ENCODE measurements around the gene GALK2. TPM values are rescaled to one million over a fixed set of nuclear protein-coding genes. Genes with fewer than 3 reads are reported as not detected.

The GALK2 gene
- total RNA-seq, 2 experiments from 2014 or later, result 31.1 to 33.1 TPM

- intact Hi-C loops (cut with micrococcal nuclease), result no loop called here
- Mint-ChIP-seq H3K4me1 (ENCODE audit: low read depth) (peaks cover 51% of the 10 kb centered on the region), H3K36me3 (peaks cover 13% of the 10 kb centered on the region)
These were observed 21.7 kb upstream of the GALK2 start for GRCh38 chr15:49148298-49148697.

GRCh38 chr15:49148727-49149126 is 21.3 kb upstream of the GALK2 start:
- Mint-ChIP-seq H3K27ac (peak overlapping the region; percentile 43), H3K36me3 (peaks cover 11% of the 10 kb centered on the region)

More at GRCh38 chr15:49148298-49148697, 21.7 kb upstream of the GALK2 start:
- POLR2A ChIA-PET, result no interaction called here
- Mint-ChIP-seq H3K4me3 (no peak overlapping the region), H3K27me3 (no peaks in the 10 kb centered on the region), H3K27ac (peak overlapping the region; percentile 43), H3K9me3 (no peaks in the 10 kb centered on the region)
- DNase-seq, result no peak
- CTCF ChIA-PET, result no interaction called here

GRCh38 chr15:49151831-49152230 is 18.2 kb upstream of the GALK2 start:
- CTCF ChIA-PET, result no interaction called here
- no peak overlapping the region for H3K27ac Mint-ChIP-seq
- H3K4me3 Mint-ChIP-seq, result no peak overlapping the region
- peaks cover 7% of the 10 kb centered on the region for H3K36me3 Mint-ChIP-seq
- H3K9me3 Mint-ChIP-seq, result no peaks in the 10 kb centered on the region
- intact Hi-C loops (cut with micrococcal nuclease), result loop anchor here (10.0 kb wide), 2 partner anchors 983 to 1753 kb away; partner anchors contain the start of gene AP4E1
- POLR2A ChIA-PET, result no interaction called here
- DNase-seq, result no peak
- H3K27me3 Mint-ChIP-seq, result no peaks in the 10 kb centered on the region
- peaks cover 60% of the 10 kb centered on the region for H3K4me1 Mint-ChIP-seq (ENCODE audit: low read depth)

More at GRCh38 chr15:49148727-49149126, 21.3 kb upstream of the GALK2 start:
- H3K27me3 Mint-ChIP-seq, result no peaks in the 10 kb centered on the region
- ChIA-PET CTCF (no interaction called here), POLR2A (no interaction called here)
- peaks cover 55% of the 10 kb centered on the region for H3K4me1 Mint-ChIP-seq (ENCODE audit: low read depth)
- DNase-seq, result no peak
- no peak overlapping the region for H3K4me3 Mint-ChIP-seq
- no peaks in the 10 kb centered on the region for H3K9me3 Mint-ChIP-seq
- intact Hi-C loops (cut with micrococcal nuclease), result no loop called here

- no peak overlapping the region for H3K4me3 Mint-ChIP-seq
- POLR2A ChIA-PET, result no interaction called here
- no peaks in the 10 kb centered on the region for H3K9me3 Mint-ChIP-seq
- H3K4me1 Mint-ChIP-seq (ENCODE audit: low read depth), result peaks cover 64% of the 10 kb centered on the region
- no peaks in the 10 kb centered on the region for H3K27me3 Mint-ChIP-seq
- no peak overlapping the region for H3K27ac Mint-ChIP-seq
- CTCF ChIA-PET, result no interaction called here
- intact Hi-C loops (cut with micrococcal nuclease), result loop anchor here (10.0 kb wide), 2 partner anchors 982 to 1752 kb away; partner anchors contain the start of gene AP4E1
- H3K36me3 Mint-ChIP-seq, result peaks cover 7% of the 10 kb centered on the region
- DNase-seq, result no peak
These were observed 17.3 kb upstream of the GALK2 start for GRCh38 chr15:49152552-49153312.

- CTCF ChIA-PET, result interaction anchor here (2.5 to 3.3 kb wide), 2 partner anchors 8 to 15 kb away, joined by 7 to 23 read pairs; partner anchors contain the start of gene GALK2
- no peak for DNase-seq
- H3K4me1 Mint-ChIP-seq (ENCODE audit: low read depth), result peaks cover 54% of the 10 kb centered on the region
- H3K27me3 Mint-ChIP-seq, result no peaks in the 10 kb centered on the region
- no peaks in the 10 kb centered on the region for H3K9me3 Mint-ChIP-seq
- POLR2A ChIA-PET, result interaction anchor here (0.7 to 2.5 kb wide), 2 partner anchors 15 to 108 kb away, joined by 3 to 48 read pairs; partner anchors contain the start of gene GALK2
- peaks cover 4% of the 10 kb centered on the region for H3K36me3 Mint-ChIP-seq
- intact Hi-C loops (cut with micrococcal nuclease), result loop anchor here (10.0 kb wide), 2 partner anchors 980 to 1750 kb away; partner anchors contain the start of gene AP4E1
- peak overlapping the region; percentile 97 for H3K27ac Mint-ChIP-seq
- peak overlapping the region; percentile 99 for H3K4me3 Mint-ChIP-seq
These were observed 15.7 kb upstream of the GALK2 start for GRCh38 chr15:49154359-49154758.

GRCh38 chr15:49154799-49155109 is 15.3 kb upstream of the GALK2 start:
- CTCF ChIA-PET, result interaction anchor here (2.5 to 3.3 kb wide), 2 partner anchors 9 to 15 kb away, joined by 7 to 23 read pairs; partner anchors contain the start of gene GALK2
- DNase-seq, result no peak
- Mint-ChIP-seq H3K9me3 (no peaks in the 10 kb centered on the region), H3K4me3 (peak overlapping the region; percentile 99), H3K27me3 (no peaks in the 10 kb centered on the region), H3K4me1 (ENCODE audit: low read depth) (peaks cover 50% of the 10 kb centered on the region), H3K36me3 (peaks cover 4% of the 10 kb centered on the region), H3K27ac (peak overlapping the region; percentile 97)
- intact Hi-C loops (cut with micrococcal nuclease), result loop anchor here (1.0 to 10.0 kb wide), 10 partner anchors 8 to 1750 kb away; partner anchors contain the start of genes AP4E1, CEP152, DUT and EID1
- POLR2A ChIA-PET, result interaction anchor here (0.7 to 2.5 kb wide), 3 partner anchors 15 to 277 kb away, joined by 3 to 48 read pairs (median 7); partner anchors contain the start of genes EID1 and GALK2

- Mint-ChIP-seq H3K4me1 (ENCODE audit: low read depth) (peaks cover 50% of the 10 kb centered on the region), H3K27ac (peak within 1 kb of the TSS; percentile 97), H3K4me3 (peak within 1 kb of the TSS; percentile 99), H3K9me3 (no peaks in the 10 kb centered on the region), H3K36me3 (peaks cover 4% of the 10 kb centered on the region), H3K27me3 (no peaks in the 10 kb centered on the region)
- CTCF ChIA-PET, result interaction anchor here (1.0 to 3.3 kb wide), 7 partner anchors 9 to 295 kb away, joined by 3 to 23 read pairs (median 4); partner anchors contain the start of genes EID1 and GALK2
- peak; percentile 97 for DNase-seq
- POLR2A ChIA-PET, result interaction anchor here (0.6 to 2.5 kb wide), 10 partner anchors 14 to 1754 kb away, joined by 3 to 48 read pairs (median 4); partner anchors contain the start of genes CEP152, EID1, GALK2 and SECISBP2L
- intact Hi-C loops (cut with micrococcal nuclease), result loop anchor here (1.0 to 10.0 kb wide), 10 partner anchors 9 to 1750 kb away; partner anchors contain the start of genes AP4E1, CEP152, DUT and EID1
These were observed 14.8 kb upstream of the GALK2 start, which contains the start of gene COPS2 for GRCh38 chr15:49155110-49155833. Gene COPS2, minus strand, starts transcription at chr15:49155599. Its CDS starts 21 bp downstream, at chr15:49155578.

- Mint-ChIP-seq H3K27ac (peak overlapping the region; percentile 97), H3K27me3 (no peaks in the 10 kb centered on the region), H3K36me3 (peaks cover 2% of the 10 kb centered on the region), H3K9me3 (no peaks in the 10 kb centered on the region), H3K4me3 (peak overlapping the region; percentile 99), H3K4me1 (ENCODE audit: low read depth) (peaks cover 46% of the 10 kb centered on the region)
- ChIA-PET POLR2A (interaction anchor here (0.6 to 2.5 kb wide), 10 partner anchors 13 to 1753 kb away, joined by 3 to 48 read pairs (median 4); partner anchors contain the start of genes CEP152, EID1, GALK2 and SECISBP2L), CTCF (interaction anchor here (1.0 to 3.3 kb wide), 7 partner anchors 8 to 296 kb away, joined by 3 to 23 read pairs (median 4); partner anchors contain the start of genes EID1 and GALK2)
- DNase-seq, result peak; percentile 14
- intact Hi-C loops (cut with micrococcal nuclease), result loop anchor here (1.0 to 10.0 kb wide), 10 partner anchors 10 to 1749 kb away; partner anchors contain the start of genes AP4E1, CEP152, DUT and EID1
These were observed 14.0 kb upstream of the GALK2 start for GRCh38 chr15:49155834-49156627.

GRCh38 chr15:49163678-49164077 is 6.4 kb upstream of the GALK2 start:
- Mint-ChIP-seq H3K36me3 (peaks cover 7% of the 10 kb centered on the region), H3K4me3 (no peak overlapping the region), H3K27me3 (no peaks in the 10 kb centered on the region), H3K27ac (no peak overlapping the region), H3K4me1 (ENCODE audit: low read depth) (peaks cover under 1% of the 10 kb centered on the region), H3K9me3 (no peaks in the 10 kb centered on the region)
- ChIA-PET POLR2A (no interaction called here), CTCF (interaction anchor here (1.5 kb wide), 1 partner anchor 8 kb away, joined by 3 read pairs; the partner anchor contains the start of gene COPS2)
- intact Hi-C loops (cut with micrococcal nuclease), result no loop called here
- no peak for DNase-seq

- ChIA-PET CTCF (interaction anchor here (1.5 kb wide), 1 partner anchor 9 kb away, joined by 3 read pairs; the partner anchor contains the start of gene COPS2), POLR2A (no interaction called here)
- Mint-ChIP-seq H3K4me1 (ENCODE audit: low read depth) (peaks cover 6% of the 10 kb centered on the region), H3K4me3 (no peak overlapping the region), H3K27ac (no peak overlapping the region), H3K36me3 (peaks cover 7% of the 10 kb centered on the region), H3K27me3 (no peaks in the 10 kb centered on the region), H3K9me3 (no peaks in the 10 kb centered on the region)
- intact Hi-C loops (cut with micrococcal nuclease), result no loop called here
- DNase-seq, result no peak
These were observed 5.2 kb upstream of the GALK2 start for GRCh38 chr15:49164865-49165264.

GRCh38 chr15:49168016-49168415 is 2.0 kb upstream of the GALK2 start:
- Mint-ChIP-seq H3K36me3 (no peaks in the 10 kb centered on the region), H3K4me1 (ENCODE audit: low read depth) (peaks cover 24% of the 10 kb centered on the region), H3K27me3 (no peaks in the 10 kb centered on the region), H3K9me3 (no peaks in the 10 kb centered on the region), H3K4me3 (no peak overlapping the region), H3K27ac (no peak overlapping the region)
- DNase-seq, result no peak
- intact Hi-C loops (cut with micrococcal nuclease), result no loop called here
- CTCF ChIA-PET, result interaction anchor here (1.4 kb wide), 1 partner anchor 22 kb away, joined by 3 read pairs; no protein-coding TSS in a partner anchor
- POLR2A ChIA-PET, result no interaction called here

All from activated CD4-positive, alpha-beta memory T cell treated with anti-CD3 and anti-CD28 coated beads for 36 hours (primary cell).